Measurements from ENCODE around the gene CRISPLD2.

GRCh38 chr16:84845496-84846002 lies 25.8 kb downstream of the CRISPLD2 start:
- TF ChIP-seq CTCF (IDR thresholded peaks at IDR 0.05) (no peak), POLR2A (IDR thresholded peaks at IDR 0.05) (no peak)
